Measurements from ENCODE around the gene CYREN.
"Not testable (repeated sequence)": the region's sequence is repeated elsewhere in the genome, so short reads cannot be mapped to it uniquely, and the experiment has no call there.

Gene CYREN

GRCh38 chr7:135170998-135171481 is 533 bp upstream of the CYREN start:
- not testable (repeated sequence) for H3F3A ChIP-seq (ENCODE audit: control insufficient read depth, insufficient read depth)

GRCh38 chr7:135169964-135170273 is 588 bp downstream of the CYREN start:
- peak overlapping the region; percentile 88 for H3K4me3 ChIP-seq (ENCODE audit: low read length)
- peak overlapping the region; percentile 81 for H3K4me2 ChIP-seq (ENCODE audit: low read length)
- H3K4me1 ChIP-seq (ENCODE audit: control insufficient read depth, low read length) = peaks cover 22% of the 10 kb centered on the region
- peaks cover 72% of the 10 kb centered on the region for H3K79me2 ChIP-seq (ENCODE audit: control insufficient read depth, low read length)
- no peaks in the 10 kb centered on the region for H3K9me2 ChIP-seq (replicated peaks; ENCODE audit: control insufficient read depth, low read length)
- H3K27me3 ChIP-seq (ENCODE audit: control insufficient read depth, low read length) = no peaks in the 10 kb centered on the region
- peaks cover 7% of the 10 kb centered on the region for H3F3A ChIP-seq (ENCODE audit: control insufficient read depth, insufficient read depth)
- peak overlapping the region; percentile 86 for H3K27ac ChIP-seq (ENCODE audit: low read depth, low read length)
- H3K36me3 ChIP-seq (ENCODE audit: control insufficient read depth, low read length) = peaks cover 57% of the 10 kb centered on the region
- no peaks in the 10 kb centered on the region for H4K20me1 ChIP-seq (ENCODE audit: control insufficient read depth, insufficient read depth, low read depth, low read length)
- TF ChIP-seq CTCF (IDR thresholded peaks at IDR 0.05; ENCODE audit: low read depth, low read length, poor library complexity, severe bottlenecking) (no peak), EZH2phosphoT487 (IDR thresholded peaks at IDR 0.05; ENCODE audit: borderline replicate concordance, low read length) (no peak)
- H3K9me3 ChIP-seq (ENCODE audit: control insufficient read depth, insufficient read depth, low read length) = no peaks in the 10 kb centered on the region

More at GRCh38 chr7:135170998-135171481, 533 bp upstream of the CYREN start:
- Histone ChIP-seq H3K4me1 (ENCODE audit: control insufficient read depth, low read length) (peaks cover 22% of the 10 kb centered on the region), H3K36me3 (ENCODE audit: control insufficient read depth, low read length) (peaks cover 51% of the 10 kb centered on the region), H3K4me2 (ENCODE audit: low read length) (peak overlapping the region; percentile 81), H3K27ac (ENCODE audit: low read depth, low read length) (peak overlapping the region; percentile 86), H3K4me3 (ENCODE audit: low read length) (peak overlapping the region; percentile 88), H3K79me2 (ENCODE audit: control insufficient read depth, low read length) (peaks cover 80% of the 10 kb centered on the region)
- peak; percentile 1 for TF ChIP-seq CTCF (IDR thresholded peaks at IDR 0.05; ENCODE audit: low read depth, low read length, poor library complexity, severe bottlenecking)
- H3K9me2 ChIP-seq (replicated peaks; ENCODE audit: control insufficient read depth, low read length); H3K9me3 ChIP-seq (ENCODE audit: control insufficient read depth, insufficient read depth, low read length); H3K27me3 ChIP-seq (ENCODE audit: control insufficient read depth, low read length); H4K20me1 ChIP-seq (ENCODE audit: control insufficient read depth, insufficient read depth, low read depth, low read length): not testable (repeated sequence)

GRCh38 chr7:135169141-135169963 is 1.2 kb downstream of the CYREN start:
- Histone ChIP-seq H3K27ac (ENCODE audit: low read depth, low read length) (peak overlapping the region; percentile 86), H3K4me2 (ENCODE audit: low read length) (peak overlapping the region; percentile 81), H4K20me1 (ENCODE audit: control insufficient read depth, insufficient read depth, low read depth, low read length) (no peaks in the 10 kb centered on the region), H3K4me1 (ENCODE audit: control insufficient read depth, low read length) (peaks cover 22% of the 10 kb centered on the region), H3K9me2 (replicated peaks; ENCODE audit: control insufficient read depth, low read length) (no peaks in the 10 kb centered on the region), H3K27me3 (ENCODE audit: control insufficient read depth, low read length) (no peaks in the 10 kb centered on the region), H3K4me3 (ENCODE audit: low read length) (peak overlapping the region; percentile 88), H3K79me2 (ENCODE audit: control insufficient read depth, low read length) (peaks cover 67% of the 10 kb centered on the region), H3F3A (ENCODE audit: control insufficient read depth, insufficient read depth) (peaks cover 7% of the 10 kb centered on the region), H3K9me3 (ENCODE audit: control insufficient read depth, insufficient read depth, low read length) (no peaks in the 10 kb centered on the region), H3K36me3 (ENCODE audit: control insufficient read depth, low read length) (peaks cover 60% of the 10 kb centered on the region)
- TF ChIP-seq CTCF (IDR thresholded peaks at IDR 0.05; ENCODE audit: low read depth, low read length, poor library complexity, severe bottlenecking) (peak; percentile 91), EZH2phosphoT487 (IDR thresholded peaks at IDR 0.05; ENCODE audit: borderline replicate concordance, low read length) (no peak)
